Measurements from ENCODE around the gene GRB2.
"Not testable (repeated sequence)": the region's sequence is repeated elsewhere in the genome, so short reads cannot be mapped to it uniquely, and the experiment has no call there.

GRB2 gene

DNA sequence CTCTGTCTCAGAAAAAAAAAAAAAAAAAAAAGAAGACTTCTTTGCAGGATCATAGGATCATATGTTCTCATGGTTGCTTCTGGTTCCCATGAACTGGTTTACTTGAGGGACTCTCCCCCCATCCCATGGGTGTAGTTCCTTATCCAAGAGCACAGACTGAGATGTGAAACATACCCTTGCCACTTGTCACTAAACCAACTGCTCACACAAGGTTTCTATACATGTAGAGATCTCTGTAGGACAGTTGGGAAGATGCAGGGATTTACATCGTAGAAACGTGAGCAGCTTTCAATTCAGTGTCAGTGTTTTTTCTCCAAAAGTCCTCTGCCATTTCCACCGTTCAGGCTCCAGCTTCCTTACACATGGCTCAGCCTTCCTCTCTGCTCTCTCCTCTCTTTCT, 39.8 kb upstream of the GRB2 start:
- Histone ChIP-seq H3K79me2 (no peaks in the 10 kb centered on the region), H3K36me3 (ENCODE audit: control insufficient read depth, insufficient read depth, low read length) (no peaks in the 10 kb centered on the region), H3K9ac (no peak overlapping the region), H3K27me3 (ENCODE audit: control insufficient read depth, insufficient read depth, low read length) (no peaks in the 10 kb centered on the region), H2AFZ (no peak overlapping the region), H3K27ac (no peak overlapping the region), H3K9me3 (ENCODE audit: control insufficient read depth, low read length) (no peaks in the 10 kb centered on the region), H3K4me2 (ENCODE audit: low read length) (no peak overlapping the region), H3K4me3 (ENCODE audit: low read depth, low read length) (no peak overlapping the region), H3K4me1 (no peaks in the 10 kb centered on the region)
- TF ChIP-seq, protein P1, sequence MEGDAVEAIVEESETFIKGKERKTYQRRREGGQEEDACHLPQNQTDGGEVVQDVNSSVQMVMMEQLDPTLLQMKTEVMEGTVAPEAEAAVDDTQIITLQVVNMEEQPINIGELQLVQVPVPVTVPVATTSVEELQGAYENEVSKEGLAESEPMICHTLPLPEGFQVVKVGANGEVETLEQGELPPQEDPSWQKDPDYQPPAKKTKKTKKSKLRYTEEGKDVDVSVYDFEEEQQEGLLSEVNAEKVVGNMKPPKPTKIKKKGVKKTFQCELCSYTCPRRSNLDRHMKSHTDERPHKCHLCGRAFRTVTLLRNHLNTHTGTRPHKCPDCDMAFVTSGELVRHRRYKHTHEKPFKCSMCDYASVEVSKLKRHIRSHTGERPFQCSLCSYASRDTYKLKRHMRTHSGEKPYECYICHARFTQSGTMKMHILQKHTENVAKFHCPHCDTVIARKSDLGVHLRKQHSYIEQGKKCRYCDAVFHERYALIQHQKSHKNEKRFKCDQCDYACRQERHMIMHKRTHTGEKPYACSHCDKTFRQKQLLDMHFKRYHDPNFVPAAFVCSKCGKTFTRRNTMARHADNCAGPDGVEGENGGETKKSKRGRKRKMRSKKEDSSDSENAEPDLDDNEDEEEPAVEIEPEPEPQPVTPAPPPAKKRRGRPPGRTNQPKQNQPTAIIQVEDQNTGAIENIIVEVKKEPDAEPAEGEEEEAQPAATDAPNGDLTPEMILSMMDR (IDR thresholded peaks at IDR 0.05) = no peak

DNA sequence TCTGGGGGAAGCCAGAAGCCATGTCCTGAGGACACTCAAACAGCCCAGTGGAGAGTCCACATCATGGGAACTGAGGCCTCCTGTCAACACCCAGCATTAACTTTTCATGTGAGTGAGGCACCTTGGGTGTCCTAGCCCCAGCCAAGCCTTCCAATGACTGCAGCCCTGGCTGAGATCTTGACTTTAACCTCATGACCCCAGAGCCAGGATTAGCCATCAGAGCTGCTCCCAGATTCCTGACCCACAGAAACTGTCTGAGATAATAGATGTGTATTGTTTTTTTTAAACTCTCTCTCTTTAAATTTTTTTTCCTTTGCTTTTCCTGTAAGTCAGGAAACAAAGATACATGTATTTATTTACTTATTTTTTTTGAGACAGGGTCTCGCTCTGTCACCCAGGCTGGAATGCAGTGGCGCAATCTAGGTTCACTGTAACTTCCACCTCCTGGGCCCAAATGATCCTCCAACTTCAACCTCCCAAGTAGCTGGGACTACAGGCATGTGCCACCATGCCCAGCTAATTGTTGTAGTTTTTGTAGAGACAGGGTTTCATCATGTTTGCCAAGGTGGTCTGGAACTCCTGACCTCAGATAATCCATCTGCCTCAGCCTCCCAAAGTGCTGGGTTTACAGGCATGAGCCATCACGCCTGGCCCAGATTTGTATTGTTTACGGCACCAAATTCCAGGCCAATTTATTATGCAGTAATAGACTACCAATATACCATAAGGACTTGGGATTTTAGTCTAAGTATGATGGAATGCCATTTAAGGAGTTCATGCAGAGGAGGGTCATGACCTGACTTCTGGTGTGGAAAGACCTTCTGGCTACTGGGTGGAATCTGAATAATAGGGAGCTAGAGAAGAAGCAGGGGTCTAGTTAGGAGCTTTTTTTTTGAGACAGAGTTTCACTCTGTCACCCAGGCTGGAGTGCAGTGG, 37.0 kb upstream of the GRB2 start:
- Histone ChIP-seq H3K9me3 (ENCODE audit: control insufficient read depth, low read length) (no peaks in the 10 kb centered on the region), H3K27me3 (ENCODE audit: control insufficient read depth, insufficient read depth, low read length) (no peaks in the 10 kb centered on the region), H3K4me1 (no peaks in the 10 kb centered on the region), H3K4me2 (ENCODE audit: low read length) (no peak overlapping the region), H3K27ac (peak overlapping the region; percentile 80), H3K36me3 (ENCODE audit: control insufficient read depth, insufficient read depth, low read length) (no peaks in the 10 kb centered on the region), H3K9ac (no peak overlapping the region), H3K4me3 (ENCODE audit: low read depth, low read length) (no peak overlapping the region), H2AFZ (no peak overlapping the region), H3K79me2 (no peaks in the 10 kb centered on the region)
- TF ChIP-seq, protein P1 (IDR thresholded peaks at IDR 0.05) = no peak

DNA sequence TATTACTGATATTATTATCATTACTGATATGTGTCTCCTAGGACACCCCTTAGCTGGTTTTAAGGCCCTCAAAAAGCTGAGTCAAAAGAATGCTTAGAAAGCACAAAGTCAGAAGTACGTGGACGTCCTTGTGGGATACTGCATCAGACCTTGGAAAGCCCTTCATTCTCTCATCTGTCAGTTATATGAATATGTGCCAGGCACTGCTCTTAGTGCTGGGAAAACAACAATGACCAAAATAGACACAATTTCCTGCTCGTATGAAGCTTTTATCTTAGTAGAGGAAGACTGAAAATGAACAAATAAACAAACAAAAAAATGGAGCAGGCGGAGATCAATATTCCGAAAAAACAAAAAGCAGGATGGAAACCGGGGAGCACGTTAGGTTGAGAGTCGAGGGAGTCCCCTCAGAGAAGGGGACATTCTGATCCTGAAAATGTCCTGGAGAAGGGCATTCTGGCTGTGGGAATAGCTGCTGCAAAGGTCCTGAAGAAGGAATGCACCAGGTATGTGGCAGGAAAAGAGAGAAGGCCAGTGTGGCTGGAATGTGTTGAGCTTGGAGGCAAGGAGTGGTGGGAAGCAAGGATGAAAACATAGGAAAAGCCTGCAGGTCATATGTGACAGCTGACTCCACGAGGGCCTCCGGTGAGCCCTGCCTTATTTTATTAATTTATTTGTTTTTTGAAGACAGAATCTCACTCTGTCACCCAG, 35.4 kb upstream of the GRB2 start:
- H3K27ac ChIP-seq = peak overlapping the region; percentile 80
- TF ChIP-seq, protein P1 (IDR thresholded peaks at IDR 0.05) = no peak
- no peak overlapping the region for H3K4me3 ChIP-seq (ENCODE audit: low read depth, low read length)
- H3K4me2 ChIP-seq (ENCODE audit: low read length) = no peak overlapping the region
- no peaks in the 10 kb centered on the region for H3K27me3 ChIP-seq (ENCODE audit: control insufficient read depth, insufficient read depth, low read length)
- no peaks in the 10 kb centered on the region for H3K4me1 ChIP-seq
- no peak overlapping the region for H2AFZ ChIP-seq
- H3K36me3 ChIP-seq (ENCODE audit: control insufficient read depth, insufficient read depth, low read length) = no peaks in the 10 kb centered on the region
- H3K79me2 ChIP-seq = no peaks in the 10 kb centered on the region
- H3K9me3 ChIP-seq (ENCODE audit: control insufficient read depth, low read length) = no peaks in the 10 kb centered on the region
- H3K9ac ChIP-seq = no peak overlapping the region

DNA sequence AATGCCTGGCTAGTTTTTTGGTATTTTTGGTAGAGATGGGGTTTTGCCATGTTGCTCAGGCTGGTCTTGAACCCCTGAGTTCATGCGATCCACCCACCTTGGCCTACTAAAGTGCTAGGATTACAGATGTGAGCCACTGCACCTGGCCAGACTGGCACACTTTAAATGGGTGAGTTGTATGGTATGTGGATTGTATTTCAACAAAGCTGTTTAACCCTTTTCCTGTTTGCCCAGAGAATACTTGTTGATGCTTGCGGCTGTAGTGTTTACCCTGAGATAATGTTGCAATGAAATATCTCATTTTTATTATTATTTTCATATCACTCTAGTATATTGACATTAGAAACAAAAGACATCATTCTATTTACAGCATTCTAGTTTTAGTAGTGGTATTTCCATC, 33.8 kb upstream of the GRB2 start:
- TF ChIP-seq, protein P1 (IDR thresholded peaks at IDR 0.05) = no peak
- no peaks in the 10 kb centered on the region for H3K4me1 ChIP-seq
- no peak overlapping the region for H3K9ac ChIP-seq
- H3K4me3 ChIP-seq (ENCODE audit: low read depth, low read length) = no peak overlapping the region
- H2AFZ ChIP-seq = no peak overlapping the region
- H3K27me3 ChIP-seq (ENCODE audit: control insufficient read depth, insufficient read depth, low read length) = no peaks in the 10 kb centered on the region
- no peak overlapping the region for H3K4me2 ChIP-seq (ENCODE audit: low read length)
- no peaks in the 10 kb centered on the region for H3K79me2 ChIP-seq
- H3K27ac ChIP-seq = no peak overlapping the region
- no peaks in the 10 kb centered on the region for H3K36me3 ChIP-seq (ENCODE audit: control insufficient read depth, insufficient read depth, low read length)
- H3K9me3 ChIP-seq (ENCODE audit: control insufficient read depth, low read length) = no peaks in the 10 kb centered on the region

DNA sequence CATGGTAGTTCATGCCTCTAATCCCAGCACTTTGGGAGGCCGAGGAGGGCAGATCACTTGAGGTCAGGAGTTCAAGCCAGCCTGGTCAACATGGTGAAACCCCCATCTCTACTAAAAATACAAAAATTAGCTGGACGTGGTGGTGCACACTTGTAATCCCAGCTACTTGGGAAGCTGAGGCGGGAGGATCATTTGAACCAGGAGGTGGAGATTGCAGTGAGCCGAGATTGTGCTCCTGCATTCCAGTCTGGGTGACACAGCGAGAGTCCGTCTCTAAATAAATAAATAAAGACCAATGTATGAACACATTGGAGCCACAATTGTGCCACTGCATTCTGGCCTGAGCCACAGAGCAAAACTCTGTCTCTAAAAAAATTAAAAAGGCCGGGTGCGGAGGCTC, 31.9 kb upstream of the GRB2 start:
- H2AFZ ChIP-seq; H3K4me2 ChIP-seq (ENCODE audit: low read length); H3K27me3 ChIP-seq (ENCODE audit: control insufficient read depth, insufficient read depth, low read length): not testable (repeated sequence)

DNA sequence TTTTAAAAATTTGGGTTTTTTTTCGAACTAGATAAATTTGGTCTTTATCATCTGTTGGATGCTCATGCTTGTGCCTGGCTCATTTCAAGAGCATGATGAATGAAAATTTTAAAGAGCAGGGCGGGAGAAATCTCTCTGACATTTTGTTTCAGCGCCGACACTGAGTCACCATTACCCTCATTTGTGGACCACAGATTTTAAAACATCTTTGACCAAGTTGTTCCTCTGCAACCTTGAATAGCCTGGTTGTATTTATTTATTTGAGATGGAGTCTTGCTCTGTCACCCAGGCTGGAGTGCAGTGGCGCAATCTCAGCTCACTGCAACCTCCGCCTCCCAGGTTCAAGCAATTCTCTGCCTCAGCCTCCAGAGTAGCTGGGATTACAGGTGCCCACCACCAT, 29.0 kb upstream of the GRB2 start:
- not testable (repeated sequence) for H3K27ac ChIP-seq; H3K4me3 ChIP-seq (ENCODE audit: low read depth, low read length); H3K27me3 ChIP-seq (ENCODE audit: control insufficient read depth, insufficient read depth, low read length); H3K9ac ChIP-seq; H2AFZ ChIP-seq; H3K79me2 ChIP-seq; H3K36me3 ChIP-seq (ENCODE audit: control insufficient read depth, insufficient read depth, low read length); H3K4me1 ChIP-seq; H3K9me3 ChIP-seq (ENCODE audit: control insufficient read depth, low read length); H3K4me2 ChIP-seq (ENCODE audit: low read length)

More for the DNA sequence above, 31.9 kb upstream of the GRB2 start:
- H3K4me3 ChIP-seq (ENCODE audit: low read depth, low read length); H3K9me3 ChIP-seq (ENCODE audit: control insufficient read depth, low read length); H3K9ac ChIP-seq; H3K79me2 ChIP-seq; H3K36me3 ChIP-seq (ENCODE audit: control insufficient read depth, insufficient read depth, low read length); H3K4me1 ChIP-seq; H3K27ac ChIP-seq: not testable (repeated sequence)
